ENCODE measurements around the gene CNTRL.

CNTRL gene

DNA sequence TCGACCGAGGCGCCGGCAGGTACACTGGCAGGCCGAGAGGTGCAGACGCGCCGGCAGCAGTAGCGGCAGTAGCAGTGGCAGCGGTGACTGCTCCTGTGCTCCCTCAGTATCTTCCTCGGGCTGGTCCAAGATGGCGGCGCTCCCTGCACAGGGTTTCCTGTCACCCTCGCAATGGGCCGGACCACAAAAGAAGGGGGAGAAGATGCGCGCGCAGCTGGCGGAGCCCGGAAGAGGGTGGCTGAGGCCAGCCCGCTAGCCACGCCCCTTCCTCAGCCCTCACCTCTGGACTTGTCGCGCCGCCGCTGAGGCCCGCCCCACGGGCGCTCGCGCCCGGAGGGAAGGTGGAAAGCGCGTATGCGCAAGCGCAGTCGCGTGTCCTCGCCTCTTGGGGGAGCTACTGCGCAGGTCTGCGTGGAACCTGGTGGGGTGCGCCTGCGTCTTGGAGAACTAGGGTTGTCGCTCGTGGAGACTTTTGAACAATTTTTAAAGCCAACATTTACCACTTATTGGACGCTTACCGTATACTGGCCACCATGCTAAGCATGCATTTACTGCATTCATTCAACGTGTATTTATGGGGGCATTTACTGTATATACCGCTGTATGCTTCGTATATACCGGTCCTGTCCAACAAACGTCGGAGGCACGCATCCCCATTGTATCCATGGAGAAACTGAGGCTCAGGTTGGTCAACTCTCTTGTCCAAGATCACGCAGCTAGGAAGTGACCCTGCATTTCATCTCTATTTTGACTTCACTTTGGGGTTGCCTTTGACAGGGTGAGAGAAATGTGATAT is 127.2 kb downstream of the CNTRL start, which contains the start of gene RAB14:
Gene RAB14 (minus strand): TSS at position 132 of the 796 bp plus-strand sequence. CDS start 8,457 bp downstream, outside the sequence.
- no peaks in the 10 kb centered on the region for H3K36me3 Mint-ChIP-seq (ENCODE audit: low read depth)
- H3K4me1 Mint-ChIP-seq: peaks cover 36% of the 10 kb centered on the region
- H3K9me3 Mint-ChIP-seq: no peaks in the 10 kb centered on the region
- H3K27ac Mint-ChIP-seq: peak within 1 kb of the TSS; percentile 84 to 98 (median 98)
- TF ChIP-seq, protein P1, sequence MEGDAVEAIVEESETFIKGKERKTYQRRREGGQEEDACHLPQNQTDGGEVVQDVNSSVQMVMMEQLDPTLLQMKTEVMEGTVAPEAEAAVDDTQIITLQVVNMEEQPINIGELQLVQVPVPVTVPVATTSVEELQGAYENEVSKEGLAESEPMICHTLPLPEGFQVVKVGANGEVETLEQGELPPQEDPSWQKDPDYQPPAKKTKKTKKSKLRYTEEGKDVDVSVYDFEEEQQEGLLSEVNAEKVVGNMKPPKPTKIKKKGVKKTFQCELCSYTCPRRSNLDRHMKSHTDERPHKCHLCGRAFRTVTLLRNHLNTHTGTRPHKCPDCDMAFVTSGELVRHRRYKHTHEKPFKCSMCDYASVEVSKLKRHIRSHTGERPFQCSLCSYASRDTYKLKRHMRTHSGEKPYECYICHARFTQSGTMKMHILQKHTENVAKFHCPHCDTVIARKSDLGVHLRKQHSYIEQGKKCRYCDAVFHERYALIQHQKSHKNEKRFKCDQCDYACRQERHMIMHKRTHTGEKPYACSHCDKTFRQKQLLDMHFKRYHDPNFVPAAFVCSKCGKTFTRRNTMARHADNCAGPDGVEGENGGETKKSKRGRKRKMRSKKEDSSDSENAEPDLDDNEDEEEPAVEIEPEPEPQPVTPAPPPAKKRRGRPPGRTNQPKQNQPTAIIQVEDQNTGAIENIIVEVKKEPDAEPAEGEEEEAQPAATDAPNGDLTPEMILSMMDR (IDR thresholded peaks at IDR 0.05; ENCODE audit: unreplicated experiment in 3 of 3): peak; percentile 66 to 68 (median 67)
- peak within 1 kb of the TSS; percentile 93 to 97 (median 97) for H3K4me3 Mint-ChIP-seq
- H3K27me3 Mint-ChIP-seq (ENCODE audit: low read depth): no peaks in the 10 kb centered on the region

DNA sequence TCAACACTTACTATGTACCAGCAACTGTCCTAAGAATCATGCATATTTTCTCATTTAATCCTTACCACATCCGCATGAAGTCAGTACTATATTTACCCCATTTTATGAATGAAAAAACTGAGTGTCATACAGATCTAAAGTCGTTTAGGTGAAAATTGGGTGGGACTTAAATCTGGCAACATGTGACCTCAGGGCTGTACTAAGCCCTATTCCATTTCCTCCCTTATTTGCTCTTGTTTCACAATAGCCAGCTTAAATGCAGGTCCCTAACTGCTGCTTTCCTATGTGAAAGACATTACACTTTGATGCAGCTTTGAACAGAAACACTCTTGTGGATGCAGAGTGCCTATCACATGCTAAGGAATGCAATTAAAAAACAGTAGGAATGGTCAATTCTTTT is 129.4 kb downstream of the CNTRL start:
- H3K27ac Mint-ChIP-seq: no peak overlapping the region
- H3K9me3 Mint-ChIP-seq: no peaks in the 10 kb centered on the region
- H3K4me3 Mint-ChIP-seq: peak overlapping the region in 2 of 3 experiments; percentile 13 to 29
- TF ChIP-seq, protein P1 (IDR thresholded peaks at IDR 0.05; ENCODE audit: unreplicated experiment in 3 of 3): no peak
- H3K4me1 Mint-ChIP-seq: peaks cover 15% of the 10 kb centered on the region
- H3K36me3 Mint-ChIP-seq (ENCODE audit: low read depth): no peaks in the 10 kb centered on the region
- no peaks in the 10 kb centered on the region for H3K27me3 Mint-ChIP-seq (ENCODE audit: low read depth)

DNA sequence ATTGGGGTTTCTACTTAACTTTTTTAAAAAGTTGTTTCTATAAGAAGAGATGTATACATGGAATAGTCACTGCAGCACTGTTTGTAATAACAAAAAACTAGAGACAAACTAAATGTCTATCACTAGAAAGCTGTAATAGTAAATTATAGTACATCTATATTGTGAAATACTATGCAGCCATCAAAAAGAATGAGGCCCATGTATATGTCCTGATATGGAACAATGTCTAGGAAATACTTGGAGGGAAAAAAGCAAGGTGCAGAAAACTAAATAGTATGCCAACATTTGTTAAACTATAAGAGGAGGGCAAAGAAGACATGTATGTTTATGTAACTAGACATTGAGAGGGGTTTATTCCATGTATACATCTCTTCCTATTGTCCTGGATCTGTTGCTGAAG is 129.9 kb downstream of the CNTRL start:
- no peak overlapping the region for H3K4me3 Mint-ChIP-seq
- no peak overlapping the region for H3K27ac Mint-ChIP-seq
- H3K9me3 Mint-ChIP-seq: no peaks in the 10 kb centered on the region
- peaks cover 10% of the 10 kb centered on the region for H3K4me1 Mint-ChIP-seq
- no peaks in the 10 kb centered on the region for H3K27me3 Mint-ChIP-seq (ENCODE audit: low read depth)
- no peaks in the 10 kb centered on the region for H3K36me3 Mint-ChIP-seq (ENCODE audit: low read depth)
- TF ChIP-seq, protein P1 (IDR thresholded peaks at IDR 0.05; ENCODE audit: unreplicated experiment in 3 of 3): no peak

DNA sequence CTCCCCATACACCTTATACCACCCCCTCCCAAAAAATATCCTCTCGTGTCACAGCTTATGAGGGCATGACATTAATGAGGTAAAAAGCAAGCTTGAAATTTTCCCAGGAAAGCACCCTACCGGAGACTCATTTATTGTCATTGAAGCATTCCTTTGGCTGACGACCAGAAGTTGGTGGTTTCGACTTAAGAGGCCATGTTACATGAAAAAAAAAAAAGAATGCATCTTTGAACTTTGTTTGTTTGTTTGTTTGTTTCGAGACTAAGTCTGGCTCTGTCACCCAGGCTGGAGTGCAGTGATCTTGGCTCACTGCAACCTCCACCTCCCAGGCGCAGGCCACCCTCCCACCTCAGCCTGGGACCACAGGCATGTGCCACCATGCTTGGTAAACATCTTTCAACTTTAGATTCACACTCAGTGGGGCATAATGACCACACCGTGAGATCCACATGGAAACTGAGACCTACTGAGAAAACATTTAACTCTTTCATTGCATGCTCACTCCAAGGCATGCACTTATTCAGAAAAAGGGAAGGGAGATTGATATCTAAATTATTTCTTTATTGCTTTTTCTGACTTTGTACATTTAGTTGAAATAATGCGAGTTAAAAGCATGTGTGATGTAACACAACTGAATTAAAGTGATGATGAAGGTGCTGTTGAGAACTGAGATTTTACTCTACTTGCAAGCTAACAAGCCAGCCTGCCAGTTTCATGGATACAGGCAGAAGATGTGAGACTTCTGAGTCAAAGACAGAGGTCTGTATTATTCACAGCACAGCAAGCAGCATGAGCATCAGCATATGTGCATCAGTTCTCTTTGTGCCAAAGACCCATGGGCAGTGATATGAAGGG is 132.0 kb downstream of the CNTRL start:
- TF ChIP-seq, protein P1 (IDR thresholded peaks at IDR 0.05; ENCODE audit: unreplicated experiment in 3 of 3): no peak
- H3K27ac Mint-ChIP-seq: no peak overlapping the region
- no peak overlapping the region for H3K4me3 Mint-ChIP-seq
- no peaks in the 10 kb centered on the region for H3K4me1 Mint-ChIP-seq
- H3K9me3 Mint-ChIP-seq: no peaks in the 10 kb centered on the region
- H3K36me3 Mint-ChIP-seq (ENCODE audit: low read depth): no peaks in the 10 kb centered on the region
- no peaks in the 10 kb centered on the region for H3K27me3 Mint-ChIP-seq (ENCODE audit: low read depth)

DNA sequence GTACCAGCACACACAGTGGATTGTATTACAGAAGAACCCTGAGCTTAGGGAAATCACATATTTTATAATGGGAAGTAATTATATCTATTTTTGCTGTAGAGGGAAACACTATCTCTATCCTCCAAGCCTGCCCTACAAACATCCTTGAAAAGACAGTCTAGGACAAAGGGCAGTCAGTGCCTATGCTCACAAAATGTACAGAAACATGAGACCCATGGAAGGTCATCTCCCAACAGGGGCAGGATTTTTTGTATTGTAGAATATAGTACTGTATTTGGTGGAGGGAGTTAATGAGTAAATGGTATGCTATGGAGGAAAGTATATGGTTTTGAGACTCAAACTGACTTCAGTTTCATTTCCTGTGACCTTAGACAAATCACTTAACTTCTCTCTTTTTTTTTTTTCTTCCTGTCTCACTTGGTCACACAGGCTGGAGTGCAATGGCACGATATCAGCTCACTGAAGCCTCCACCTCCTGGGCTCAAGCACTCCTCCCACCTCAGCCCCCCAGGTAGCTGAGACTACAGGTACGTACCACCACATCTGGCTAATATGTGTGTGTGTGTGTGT is 132.7 kb downstream of the CNTRL start:
- Mint-ChIP-seq H3K27me3 (ENCODE audit: low read depth) (no peaks in the 10 kb centered on the region), H3K4me3 (no peak overlapping the region), H3K36me3 (ENCODE audit: low read depth) (no peaks in the 10 kb centered on the region), H3K4me1 (no peaks in the 10 kb centered on the region), H3K27ac (no peak overlapping the region), H3K9me3 (no peaks in the 10 kb centered on the region)
- TF ChIP-seq, protein P1 (IDR thresholded peaks at IDR 0.05; ENCODE audit: unreplicated experiment in 3 of 3): no peak
